Neural progenitor cell (in vitro differentiated cells): ENCODE results near the gene RNF213. TPM values are rescaled to one million over a fixed set of nuclear protein-coding genes. Genes with fewer than 3 reads are reported as not detected.

Experiments used
- DNase-seq: peaks from one replicate; pipeline ENCODE4 v3.0.0-alpha.2; 2016; ENCODE audit warnings: low spot score
- H2AFZ ChIP-seq: fragments of 200-600 bp; sonication (generic); replicated peaks from 2 replicates; pipeline ENCODE4 v1.6.1; 2016; ENCODE audit warnings: antibody characterized with exemption
- H3F3A ChIP-seq: fragments of 200-600 bp; sonication (generic); 2 replicates; pipeline ENCODE4 v1.6.1; 2016; ENCODE audit warnings: antibody characterized with exemption, low read depth
- H3K27ac ChIP-seq: fragments of 200-600 bp; sonication (generic); 2 replicates; pipeline ENCODE4 v1.5.1; 2016; ENCODE audit warnings: mild to moderate bottlenecking
- H3K27me3 ChIP-seq: fragments of 200-600 bp; sonication (generic); 2 replicates; pipeline ENCODE4 v1.6.1; 2016; ENCODE audit warnings: mild to moderate bottlenecking, moderate library complexity
- H3K36me3 ChIP-seq: fragments of 200-600 bp; sonication (generic); 2 replicates; pipeline ENCODE4 v1.5.1; 2016
- H3K4me1 ChIP-seq: fragments of 200-600 bp; sonication (generic); 2 replicates; pipeline ENCODE4 v1.6.1; 2016; ENCODE audit warnings: mixed run types
- H3K4me2 ChIP-seq: fragments of 200-600 bp; sonication (generic); 2 replicates; pipeline ENCODE4 v1.6.1; 2016
- H3K4me3 ChIP-seq: fragments of 200-600 bp; sonication (generic); 2 replicates; pipeline ENCODE4 v1.5.1; 2016
- H3K79me2 ChIP-seq: fragments of 200-600 bp; sonication (generic); 2 replicates; pipeline ENCODE4 v1.6.1; 2016; ENCODE audit warnings: low read depth
- H3K9ac ChIP-seq: fragments of 200-600 bp; sonication (generic); 2 replicates; pipeline ENCODE4 v1.6.1; 2016
- H3K9me3 ChIP-seq: fragments of 200-600 bp; sonication (generic); 2 replicates; pipeline ENCODE4 v1.5.1; 2016; ENCODE audit warnings: low read depth
- H4K20me1 ChIP-seq: fragments of 200-600 bp; sonication (generic); 2 replicates; pipeline ENCODE4 v1.6.1; 2016; ENCODE audit warnings: low read depth
- H3K27ac Mint-ChIP-seq: 3 replicates; pipeline ENCODE4 v1.8.0; 2021; ENCODE audit warnings: mixed read lengths
- H3K27me3 Mint-ChIP-seq: 2 replicates; pipeline ENCODE4 v1.8.0; 2022; ENCODE audit warnings: low read depth, mild to moderate bottlenecking, inconsistent platforms, moderate library complexity, mixed read lengths; ENCODE audit not compliant: insufficient read depth
- H3K36me3 Mint-ChIP-seq: 3 replicates; pipeline ENCODE4 v1.8.0; 2021; ENCODE audit warnings: mixed read lengths
- H3K4me1 Mint-ChIP-seq: 3 replicates; pipeline ENCODE4 v1.8.0; 2021; ENCODE audit warnings: mixed read lengths
- H3K4me3 Mint-ChIP-seq: 3 replicates; pipeline ENCODE4 v1.8.0; 2021; ENCODE audit warnings: mild to moderate bottlenecking, moderate library complexity, mixed read lengths
- H3K9me3 Mint-ChIP-seq: 3 replicates; pipeline ENCODE4 v1.8.0; 2020; ENCODE audit warnings: mixed read lengths
- CTCF ChIP-seq: fragments of 200-600 bp; sonication (generic); IDR thresholded peaks from 2 replicates; pipeline ENCODE4 v1.5.1; 2017; ENCODE audit warnings: antibody characterized with exemption, mild to moderate bottlenecking
- EZH2 ChIP-seq: fragments of 200-600 bp; sonication (generic); IDR thresholded peaks from 2 replicates; pipeline ENCODE4 v1.6.1; 2017; ENCODE audit warnings: antibody characterized with exemption, mild to moderate bottlenecking, moderate library complexity
- EZH2phosphoT487 ChIP-seq: fragments of 200-600 bp; sonication (generic); IDR thresholded peaks from 2 replicates; pipeline ENCODE4 v1.6.1; 2017; ENCODE audit warnings: antibody characterized with exemption
- total RNA-seq: library from RNA; depleted of rRNA; stranded (reverse); fragments of >200 nt; gene quantifications from 2 replicates; pipeline ENCODE4 v1.2.3, GENCODE V29; 2015; ENCODE audit warnings: low replicate concordance

The RNF213 gene
- total RNA-seq, 1 donor from 2014 or later = 19.8 TPM

GRCh38 chr17:80303824-80304223 is 43.2 kb downstream of the RNF213 start:
- DNase-seq = no peak
- Mint-ChIP-seq H3K36me3 (peaks cover 61% of the 10 kb centered on the region), H3K27me3 (peaks cover 2% of the 10 kb centered on the region), H3K27ac (no peak overlapping the region), H3K9me3 (peaks cover 22% of the 10 kb centered on the region), H3K4me1 (no peaks in the 10 kb centered on the region), H3K4me3 (no peak overlapping the region)
- no peaks in the 10 kb centered on the region for H3F3A ChIP-seq
- H3K9me3 ChIP-seq = no peaks in the 10 kb centered on the region
- H2AFZ ChIP-seq = no peak overlapping the region
- no peaks in the 10 kb centered on the region for H3K36me3 ChIP-seq
- no peaks in the 10 kb centered on the region for H3K79me2 ChIP-seq
- H3K4me2 ChIP-seq = no peak overlapping the region
- no peaks in the 10 kb centered on the region for H3K27me3 ChIP-seq
- H3K9ac ChIP-seq = no peak overlapping the region
- H3K27ac ChIP-seq = no peak overlapping the region
- no peaks in the 10 kb centered on the region for H4K20me1 ChIP-seq
- H3K4me3 ChIP-seq = no peak overlapping the region
- no peaks in the 10 kb centered on the region for H3K4me1 ChIP-seq
- TF ChIP-seq CTCF (no peak), EZH2 (no peak), EZH2phosphoT487 (no peak)

- H3K9me3 Mint-ChIP-seq = peaks cover 11% of the 10 kb centered on the region
- no peak overlapping the region for H3K27ac ChIP-seq
Measured at GRCh38 chr17:80307994-80308691, 47.5 kb downstream of the RNF213 start.

GRCh38 chr17:80308692-80309517 is 48.3 kb downstream of the RNF213 start:
- no peaks in the 10 kb centered on the region for H3K9me3 ChIP-seq
- no peak overlapping the region for H3K9ac ChIP-seq
- Mint-ChIP-seq H3K27ac (no peak overlapping the region), H3K4me3 (no peak overlapping the region), H3K9me3 (peaks cover 8% of the 10 kb centered on the region), H3K4me1 (no peaks in the 10 kb centered on the region), H3K27me3 (peaks cover 5% of the 10 kb centered on the region), H3K36me3 (peaks cover 32% of the 10 kb centered on the region)
- no peak overlapping the region for H3K4me2 ChIP-seq
- no peak overlapping the region for H2AFZ ChIP-seq
- H3K27me3 ChIP-seq = no peaks in the 10 kb centered on the region
- no peaks in the 10 kb centered on the region for H3K36me3 ChIP-seq
- no peaks in the 10 kb centered on the region for H3F3A ChIP-seq
- DNase-seq = no peak
- H3K4me1 ChIP-seq = no peaks in the 10 kb centered on the region
- H3K79me2 ChIP-seq = no peaks in the 10 kb centered on the region
- H3K4me3 ChIP-seq = no peak overlapping the region
- TF ChIP-seq CTCF = no peak
- no peak for TF ChIP-seq EZH2phosphoT487
- TF ChIP-seq EZH2 = no peak
- no peak overlapping the region for H3K27ac ChIP-seq
- no peaks in the 10 kb centered on the region for H4K20me1 ChIP-seq

More at GRCh38 chr17:80307994-80308691, 47.5 kb downstream of the RNF213 start:
- H3K4me2 ChIP-seq = no peak overlapping the region
- H3K4me1 Mint-ChIP-seq = no peaks in the 10 kb centered on the region
- no peaks in the 10 kb centered on the region for H3K9me3 ChIP-seq
- H4K20me1 ChIP-seq = no peaks in the 10 kb centered on the region
- TF ChIP-seq EZH2 (no peak), EZH2phosphoT487 (no peak), CTCF (no peak)
- H3K36me3 ChIP-seq = no peaks in the 10 kb centered on the region
- no peak overlapping the region for H3K4me3 ChIP-seq
- no peaks in the 10 kb centered on the region for H3K27me3 ChIP-seq
- H3K36me3 Mint-ChIP-seq = peaks cover 35% of the 10 kb centered on the region
- no peak overlapping the region for H2AFZ ChIP-seq
- peaks cover 5% of the 10 kb centered on the region for H3K27me3 Mint-ChIP-seq
- no peaks in the 10 kb centered on the region for H3K4me1 ChIP-seq
- H3K4me3 Mint-ChIP-seq = no peak overlapping the region
- H3K27ac Mint-ChIP-seq = no peak overlapping the region
- H3K9ac ChIP-seq = no peak overlapping the region
- no peaks in the 10 kb centered on the region for H3K79me2 ChIP-seq
- H3F3A ChIP-seq = no peaks in the 10 kb centered on the region
- DNase-seq = no peak
